ENCODE data around the gene GALR2.

Gene GALR2

DNA sequence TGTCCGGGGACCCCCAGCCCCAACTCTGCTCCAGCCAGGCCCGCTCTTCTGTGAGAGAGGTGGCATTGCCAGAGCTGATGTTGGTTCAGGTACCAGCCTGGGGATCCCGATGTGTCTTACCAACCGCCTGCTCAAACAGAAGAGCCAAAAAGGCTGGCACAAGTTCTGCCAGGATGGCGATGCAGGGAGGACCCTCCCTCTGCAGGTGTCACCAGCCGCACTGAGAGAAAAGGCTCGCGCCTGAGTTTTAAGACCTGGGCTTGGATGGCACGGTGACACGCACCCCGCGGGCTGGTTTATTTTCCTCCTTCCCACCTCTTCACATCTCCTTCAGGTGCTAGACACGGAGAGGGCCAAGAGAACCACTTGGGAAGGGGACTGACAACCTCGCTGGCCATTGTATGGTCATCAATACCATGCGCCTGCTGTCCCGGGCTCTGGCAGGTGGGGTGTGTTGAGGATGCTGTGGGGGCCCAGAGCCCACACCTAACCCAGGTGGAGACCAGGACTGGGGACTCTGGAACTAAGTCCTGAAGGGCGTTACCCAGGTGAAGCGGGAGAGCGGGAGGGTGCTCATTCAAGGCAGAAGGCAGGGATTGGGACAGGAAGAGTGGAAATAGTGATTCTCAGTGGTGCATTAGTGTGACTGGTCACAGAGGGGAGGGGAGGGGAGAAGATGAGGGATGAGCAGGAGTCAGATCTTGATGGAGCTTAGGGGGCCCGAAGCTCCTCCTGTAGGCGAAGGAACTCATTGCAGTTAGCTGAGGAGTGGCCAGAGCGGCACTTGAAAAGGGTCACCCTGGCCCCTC lies 50.2 kb downstream of the GALR2 start:
- TF ChIP-seq, protein P1, sequence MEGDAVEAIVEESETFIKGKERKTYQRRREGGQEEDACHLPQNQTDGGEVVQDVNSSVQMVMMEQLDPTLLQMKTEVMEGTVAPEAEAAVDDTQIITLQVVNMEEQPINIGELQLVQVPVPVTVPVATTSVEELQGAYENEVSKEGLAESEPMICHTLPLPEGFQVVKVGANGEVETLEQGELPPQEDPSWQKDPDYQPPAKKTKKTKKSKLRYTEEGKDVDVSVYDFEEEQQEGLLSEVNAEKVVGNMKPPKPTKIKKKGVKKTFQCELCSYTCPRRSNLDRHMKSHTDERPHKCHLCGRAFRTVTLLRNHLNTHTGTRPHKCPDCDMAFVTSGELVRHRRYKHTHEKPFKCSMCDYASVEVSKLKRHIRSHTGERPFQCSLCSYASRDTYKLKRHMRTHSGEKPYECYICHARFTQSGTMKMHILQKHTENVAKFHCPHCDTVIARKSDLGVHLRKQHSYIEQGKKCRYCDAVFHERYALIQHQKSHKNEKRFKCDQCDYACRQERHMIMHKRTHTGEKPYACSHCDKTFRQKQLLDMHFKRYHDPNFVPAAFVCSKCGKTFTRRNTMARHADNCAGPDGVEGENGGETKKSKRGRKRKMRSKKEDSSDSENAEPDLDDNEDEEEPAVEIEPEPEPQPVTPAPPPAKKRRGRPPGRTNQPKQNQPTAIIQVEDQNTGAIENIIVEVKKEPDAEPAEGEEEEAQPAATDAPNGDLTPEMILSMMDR (conservative IDR thresholded peaks at IDR 0.05; ENCODE audit: low read depth, low read length) = peak; percentile 55
- peak; percentile 38 for DNase-seq (ENCODE audit: low read depth)
- H3K4me3 ChIP-seq (ENCODE audit: low read depth, low read length) = no peak overlapping the region

GRCh38 chr17:76125391-76125675 lies 50.8 kb downstream of the GALR2 start:
- TF ChIP-seq, protein P1 (conservative IDR thresholded peaks at IDR 0.05; ENCODE audit: low read depth, low read length) = no peak
- DNase-seq (ENCODE audit: low read depth) = no peak
- no peak overlapping the region for H3K4me3 ChIP-seq (ENCODE audit: low read depth, low read length)

DNA sequence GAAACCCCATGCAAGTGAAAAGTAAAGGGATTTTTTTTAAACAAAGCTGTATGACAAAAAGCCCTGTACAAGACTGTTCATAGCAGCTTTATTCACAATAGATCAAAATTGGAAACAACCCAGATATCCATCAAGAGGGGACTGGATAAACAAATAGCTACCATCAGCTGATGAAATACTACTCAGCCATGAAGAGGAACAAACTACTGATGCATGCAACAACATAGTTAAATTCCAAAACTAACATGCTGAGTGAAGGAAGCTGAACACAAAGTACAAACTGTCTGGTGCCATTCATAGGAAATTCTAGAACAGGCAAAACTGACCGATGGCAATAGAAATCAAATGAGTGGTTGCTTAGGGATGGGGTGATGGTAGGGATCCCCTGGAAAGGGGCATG lies 51.3 kb downstream of the GALR2 start:
- TF ChIP-seq, protein P1 (conservative IDR thresholded peaks at IDR 0.05; ENCODE audit: low read depth, low read length) = no peak

More for the DNA sequence above, 51.3 kb downstream of the GALR2 start:
- H3K4me3 ChIP-seq (ENCODE audit: low read depth, low read length) = no peak overlapping the region
- DNase-seq (ENCODE audit: low read depth) = no peak
